A549 (cell line): Measurements from ENCODE around the gene SLC17A8. TPM values are rescaled to one million over a fixed set of nuclear protein-coding genes. Genes with fewer than 3 reads are reported as not detected.
A peak's percentile ranks its signal among the peaks of the same experiment; 100 is the strongest.

Source experiments
- ATAC-seq, 2 experiments: fragments of 200-7000 bp in 1 of 2; fragments of >200 bp in 1 of 2; cut with Nextera tagmentation in 1 of 2; cut with Tn5 transposase in 1 of 2; 3 replicates each; pipeline versions ENCODE4 v1.8.0 to v1.9.1; 2018 to 2020; ENCODE audit warnings: mild to moderate bottlenecking in 1 of 2, moderate library complexity in 1 of 2
- CTCF ChIA-PET: fragments of 300-600 bp; sonication (Branson Sonifier 250); formaldehyde crosslinking; extraction: SDS; loops from one replicate; lab custom pipeline; 2021; ENCODE audit warnings: antibody characterized with exemption, inconsistent platforms; lab: Yijun Ruan, JAX
- POLR2A ChIA-PET: fragments of 350-600 bp; formaldehyde crosslinking; extraction: SDS; loops from one replicate; lab custom pipeline; 2021; ENCODE audit warnings: antibody characterized with exemption, inconsistent platforms; lab: Yijun Ruan, JAX
- DNase-seq, 2 experiments: peaks; one replicate each; pipeline versions ENCODE4 v3.0.0 to v3.0.0-alpha.2; 2011 to 2016; ENCODE audit warnings: low read depth in 1 of 2, low spot score in 1 of 2
- FAIRE-seq: peaks from 2 replicates; lab custom pipeline; 2011; peaks lifted over from hg19 to GRCh38; lab: Jason Lieb, UNC
- H3K27ac ChIP-seq, 2 experiments: fragments of >200 bp; sonication (Bioruptor Twin); formaldehyde crosslinking; 3 replicates each; pipeline ENCODE4 v1.5.1; 2016 to 2017
- H3K4me1 ChIP-seq: fragments of >200 bp; sonication (Bioruptor Twin); formaldehyde crosslinking; 3 replicates; pipeline ENCODE4 v1.6.1; 2016
- H3K4me2 ChIP-seq: fragments of >200 bp; sonication (Bioruptor Twin); formaldehyde crosslinking; 3 replicates; pipeline ENCODE4 v1.6.1; 2016
- H3K4me3 ChIP-seq: fragments of >200 bp; sonication (Bioruptor Twin); formaldehyde crosslinking; 3 replicates; pipeline ENCODE4 v1.5.1; 2016
- H3K9me3 ChIP-seq: fragments of >200 bp; sonication (Bioruptor Twin); formaldehyde crosslinking; 3 replicates; pipeline ENCODE4 v1.6.1; 2016
- BCL3 ChIP-seq: fragments of >200 bp; sonication (Bioruptor Twin); formaldehyde crosslinking; IDR thresholded peaks from 3 replicates; pipeline ENCODE4 v1.6.1; 2016
- CBX2 ChIP-seq: fragments of 200-600 bp; sonication (generic); IDR thresholded peaks from 2 replicates; pipeline ENCODE4 v1.6.1; 2016; ENCODE audit warnings: low read depth, mild to moderate bottlenecking, borderline replicate concordance
- CEBPB ChIP-seq, 2 experiments: fragments of >200 bp in 1 of 2; sonication (Bioruptor Twin) in 1 of 2; formaldehyde crosslinking in 1 of 2; IDR thresholded peaks; 2 replicates each; pipeline ENCODE4 v1.6.1; 2012 to 2016
- E2F6 ChIP-seq: IDR thresholded peaks from 2 replicates; pipeline ENCODE4 v1.6.1; 2012; ENCODE audit warnings: low read depth, borderline replicate concordance
- EHMT2 ChIP-seq: fragments of 200-600 bp; sonication (generic); IDR thresholded peaks from 2 replicates; pipeline ENCODE4 v1.6.1; 2016; ENCODE audit warnings: antibody characterized with exemption, low read depth, mild to moderate bottlenecking, moderate library complexity
- ESRRA ChIP-seq: fragments of 150-350 bp; IDR thresholded peaks from 2 replicates; pipeline ENCODE4 v1.6.1; 2014; ENCODE audit warnings: mild to moderate bottlenecking, low read length, borderline replicate concordance
- FOSB ChIP-seq: fragments of 250-450 bp; sonication (Bioruptor Pico); IDR thresholded peaks from 2 replicates; pipeline ENCODE4 v1.5.0; 2020; ENCODE audit warnings: mild to moderate bottlenecking, moderate library complexity
- FOSL2 ChIP-seq, 2 experiments: fragments of 450-650 bp in 1 of 2; fragments of >200 bp in 1 of 2; sonication (Bioruptor Twin) in 1 of 2; formaldehyde crosslinking; IDR thresholded peaks; 2 replicates each; pipeline versions ENCODE4 v1.5.0 to v1.6.1; 2016 to 2020; ENCODE audit warnings: mild to moderate bottlenecking in 1 of 2, moderate library complexity in 1 of 2
- HDAC2 ChIP-seq: fragments of 200-600 bp; sonication (generic); IDR thresholded peaks from 2 replicates; pipeline ENCODE4 v1.6.1; 2016
- HOXB13 ChIP-seq: fragments of 250-450 bp; sonication (Bioruptor Pico); IDR thresholded peaks from 2 replicates; pipeline ENCODE4 v1.5.0; 2020; ENCODE audit warnings: low read depth, mild to moderate bottlenecking, moderate library complexity
- KDM5A ChIP-seq: fragments of 200-600 bp; sonication (generic); IDR thresholded peaks from 2 replicates; pipeline ENCODE4 v1.6.1; 2016; ENCODE audit warnings: antibody characterized with exemption, mild to moderate bottlenecking
- NFE2L2 ChIP-seq: fragments of 150-350 bp; conservative IDR thresholded peaks from 2 replicates; pipeline ENCODE4 v1.6.1; 2014; ENCODE audit warnings: low read length
- NPAS2 ChIP-seq: fragments of 250-450 bp; sonication (Bioruptor Pico); IDR thresholded peaks from 2 replicates; pipeline ENCODE4 v1.8.0; 2022; ENCODE audit warnings: mild to moderate bottlenecking, moderate library complexity, borderline replicate concordance
- PHF8 ChIP-seq: fragments of 200-600 bp; sonication (generic); IDR thresholded peaks from 2 replicates; pipeline ENCODE4 v1.6.1; 2016; ENCODE audit warnings: low read depth, mild to moderate bottlenecking, antibody characterized with exemption, moderate library complexity, borderline replicate concordance
- REST ChIP-seq: fragments of 200-600 bp; sonication (generic); IDR thresholded peaks from 2 replicates; pipeline ENCODE4 v1.6.1; 2016; ENCODE audit warnings: antibody characterized with exemption, mild to moderate bottlenecking, moderate library complexity
- WGBS: methylation state at CpG from one replicate; pipeline ENCODE4 v1.1.6; 2017; ENCODE audit errors: missing lambda C conversion rate; 5-methylcytosine and 5-hydroxymethylcytosine counted together
- polyA plus RNA-seq, 4 experiments: library from polyadenylated mRNA; depleted of rRNA in 3 of 4; stranded (reverse); fragments of >200 nt; fragmentation: RNase III in 1 of 4; extraction: RNeasy Plus Mini Kit Qiagen cat#74134 plus additional on column Dnase treatment in 1 of 4; gene quantifications; 2 replicates in 3 of 4; 3 replicates in 1 of 4; pipeline ENCODE4 v1.2.3, GENCODE V29; 2011 to 2017
- TF ChIP-seq, protein P1 (sequence below): IDR thresholded peaks from 2 replicates; pipeline ENCODE4 v1.6.1; 2012

Gene SLC17A8
- polyA plus RNA-seq, 2 of the 4 experiments (the other 2 are of a cell fraction): 0.03 to 0.04 TPM

DNA sequence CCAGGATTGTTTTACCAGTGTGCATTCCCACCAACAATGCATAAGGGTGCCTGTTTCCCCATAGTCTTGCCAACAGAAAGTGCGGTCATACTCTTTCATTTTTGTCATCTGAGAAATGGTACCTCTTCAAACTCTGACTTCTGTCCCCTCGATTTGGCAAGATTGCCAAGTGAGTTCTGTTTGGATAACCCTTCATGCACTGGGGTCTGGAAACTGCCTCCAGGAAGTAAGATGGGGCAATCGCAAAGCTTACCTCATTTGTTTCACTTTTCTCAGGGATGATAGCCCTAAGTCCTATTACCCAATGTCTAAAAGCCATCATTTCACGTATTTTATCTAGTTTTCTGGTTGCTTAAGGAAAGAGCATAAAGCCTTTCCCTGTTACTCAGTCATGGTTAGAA is 88.2 kb downstream of the SLC17A8 start:
- peak overlapping the region; percentile 50 for H3K4me2 ChIP-seq
- H3K4me1 ChIP-seq: no peaks in the 10 kb centered on the region
- H3K27ac ChIP-seq: no peak overlapping the region
- CTCF ChIA-PET: interaction anchor here (0.9 kb wide), 1 partner anchor 10 kb away, joined by 3 read pairs; no protein-coding TSS in a partner anchor
- ATAC-seq (no peak), DNase-seq (peak in 1 of 2 experiments; percentile 17), FAIRE-seq (no peak)
- H3K4me3 ChIP-seq: no peak overlapping the region
- no peak for TF ChIP-seq EHMT2
- peak; percentile 12 to 37; a peak in 2 of 4 replicates for TF ChIP-seq CEBPB (IDR thresholded peaks at IDR 0.05)
- TF ChIP-seq, all 56 proteins: peak for 1
- no peaks in the 10 kb centered on the region for H3K9me3 ChIP-seq
- POLR2A ChIA-PET: no interaction called here
- WGBS: 20% methylated on average over 4 of the region's 4 CpGs

DNA sequence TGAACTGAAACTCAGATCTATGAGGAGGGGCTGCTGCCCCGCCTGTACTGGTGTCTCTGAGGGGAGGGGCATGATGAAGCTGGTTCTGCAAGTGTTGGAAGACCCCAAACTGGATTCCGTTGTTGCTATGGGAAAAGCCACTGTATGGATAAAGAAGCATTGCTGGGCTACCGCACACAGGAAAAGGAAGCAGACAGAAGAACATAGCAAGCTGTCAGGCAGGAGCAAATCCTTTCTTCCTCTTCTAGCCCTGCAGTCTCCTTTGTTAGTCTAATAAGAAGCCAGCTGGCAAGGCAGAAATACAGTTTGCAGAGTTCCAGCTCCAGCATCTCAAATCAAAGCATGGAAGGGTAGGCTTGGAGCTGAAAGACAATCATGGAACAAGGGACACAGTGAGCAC is 90.5 kb downstream of the SLC17A8 start:
- POLR2A ChIA-PET: no interaction called here
- FAIRE-seq (no peak), ATAC-seq (no peak), DNase-seq (no peak)
- CTCF ChIA-PET: interaction anchor here (1.3 kb wide), 1 partner anchor 34 kb away, joined by 3 read pairs; no protein-coding TSS in a partner anchor
- TF ChIP-seq E2F6 (no peak), FOSL2 (IDR thresholded peaks at IDR 0.05) (no peak), FOSL2 (CRISPR knock-in tag; IDR thresholded peaks at IDR 0.05) (no peak), KDM5A (no peak), NFE2L2 (no peak), HDAC2 (no peak), NPAS2 (CRISPR knock-in tag) (no peak)
- no peak overlapping the region for H3K27ac ChIP-seq
- WGBS: 36% methylated on average over 3 of the region's 3 CpGs
- no peaks in the 10 kb centered on the region for H3K9me3 ChIP-seq
- H3K4me1 ChIP-seq: no peaks in the 10 kb centered on the region
- H3K4me2 ChIP-seq: no peak overlapping the region
- no peak overlapping the region for H3K4me3 ChIP-seq

DNA sequence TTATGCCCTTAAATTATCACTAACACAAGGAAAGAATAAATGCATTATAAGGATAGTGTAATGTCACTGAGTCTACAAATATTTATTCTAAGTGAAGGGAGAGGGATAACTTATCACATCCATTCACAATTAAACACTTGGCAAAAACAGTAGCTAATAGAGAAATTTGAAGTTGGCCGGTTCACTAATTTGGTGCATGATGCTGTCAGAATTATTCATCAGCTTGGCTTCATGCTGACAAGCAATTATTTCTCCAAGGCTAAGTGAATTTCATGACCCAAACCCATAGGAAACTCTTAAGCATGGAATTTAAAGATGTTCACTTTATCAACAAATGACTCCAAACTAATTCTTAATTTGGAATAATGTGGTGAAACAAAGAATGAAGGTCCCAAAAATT is 91.8 kb downstream of the SLC17A8 start:
- CTCF ChIA-PET: no interaction called here
- H3K27ac ChIP-seq: no peak overlapping the region
- no peak for TF ChIP-seq HDAC2
- no peak for TF ChIP-seq CBX2
- TF ChIP-seq ESRRA: no peak
- TF ChIP-seq, protein P1, sequence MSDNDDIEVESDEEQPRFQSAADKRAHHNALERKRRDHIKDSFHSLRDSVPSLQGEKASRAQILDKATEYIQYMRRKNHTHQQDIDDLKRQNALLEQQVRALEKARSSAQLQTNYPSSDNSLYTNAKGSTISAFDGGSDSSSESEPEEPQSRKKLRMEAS: no peak
- TF ChIP-seq HOXB13 (CRISPR knock-in tag): no peak
- no peak for TF ChIP-seq BCL3
- TF ChIP-seq REST: no peak
- TF ChIP-seq FOSB (CRISPR knock-in tag): no peak
- TF ChIP-seq PHF8: no peak
- TF ChIP-seq EHMT2: no peak
- POLR2A ChIA-PET: no interaction called here
- DNase-seq: no peak
- ATAC-seq: no peak
- WGBS: 82% methylated on average over 1 of the region's 1 CpG
- H3K9me3 ChIP-seq: no peaks in the 10 kb centered on the region
- FAIRE-seq: no peak
- H3K4me2 ChIP-seq: no peak overlapping the region
- no peak overlapping the region for H3K4me3 ChIP-seq
- H3K4me1 ChIP-seq: no peaks in the 10 kb centered on the region
